Aorta (tissue), 5 donors: ENCODE results near the gene PARP14. TPM values are rescaled to one million over a fixed set of nuclear protein-coding genes. Genes with fewer than 3 reads are reported as not detected.

Source experiments
- ATAC-seq: fragments of 200-7000 bp; cut with Tn5 transposase; one replicate; pipeline ENCODE4 v1.9.1; 2022; ENCODE audit warnings: moderate library complexity; ENCODE audit not compliant: low FRiP score
- DNase-seq, 2 donors: peaks; one replicate each; pipeline ENCODE4 v3.0.0-alpha.2; 2020
- H3K27ac ChIP-seq, 2 donors: one replicate each; pipeline ENCODE4 v1.5.1; 2013; ENCODE audit warnings: low read length in 2 of 2, mild to moderate bottlenecking in 2 of 2, moderate library complexity in 2 of 2, control low read depth in 1 of 2, inconsistent platforms in 1 of 2, low read depth in 1 of 2
- H3K27me3 ChIP-seq, 2 donors: one replicate each; pipeline ENCODE4 v1.6.1; 2013; ENCODE audit warnings: control low read depth in 1 of 2, low read length in 1 of 2, mild to moderate bottlenecking in 1 of 2, moderate library complexity in 1 of 2; ENCODE audit not compliant: insufficient read depth in 2 of 2, control insufficient read depth in 1 of 2
- H3K36me3 ChIP-seq, 2 donors: one replicate each; pipeline ENCODE4 v1.6.1; 2013; ENCODE audit warnings: control low read depth in 1 of 2, low read length in 1 of 2, mild to moderate bottlenecking in 1 of 2; ENCODE audit not compliant: insufficient read depth in 2 of 2, control insufficient read depth in 1 of 2
- H3K4me1 ChIP-seq, 2 donors: one replicate each; pipeline ENCODE4 v1.6.1; 2013; ENCODE audit warnings: low read length in 2 of 2, control low read depth in 1 of 2, mild to moderate bottlenecking in 1 of 2, moderate library complexity in 1 of 2; ENCODE audit not compliant: insufficient read depth in 2 of 2, control insufficient read depth in 1 of 2
- H3K4me3 ChIP-seq, 2 donors: one replicate each; pipeline ENCODE4 v1.5.1; 2013; ENCODE audit warnings: low read length in 2 of 2, control low read depth in 1 of 2, mild to moderate bottlenecking in 1 of 2
- H3K9me3 ChIP-seq: one replicate; pipeline ENCODE4 v1.6.1; 2013; ENCODE audit warnings: mild to moderate bottlenecking, low read length; ENCODE audit not compliant: control insufficient read depth
- WGBS, 2 donors: extraction: QIAGEN DNeasy Blood & Tissue Kit; methylation state at CpG; one replicate each; pipeline ENCODE4 v1.1.7; 2013; 5-methylcytosine and 5-hydroxymethylcytosine counted together
- intact Hi-C, 2 donors: fragments of 100-400 bp; cut with DNase I; formaldehyde crosslinking; loops; one replicate each; pipeline versions ENCODE4 v1.14.2 to v1.15.0; 2022
- polyA plus RNA-seq, 2 donors: library from polyadenylated mRNA; stranded (reverse); fragments of 200-250 nt; gene quantifications; one replicate each; pipeline ENCODE4 v1.2.3, GENCODE V29; 2013
- total RNA-seq, 2 donors: library from RNA; stranded (reverse); fragmentation: NEBNext Ultra II Directional; extraction: Animal tissue kit (Norgen Biotek cat#: 25700); gene quantifications; one replicate each; pipeline ENCODE4 v1.2.1, GENCODE V29; 2021
- donor health status: healthy with polysubstance abuse.
- donor health status: Bipolar disorder and iron deficiency.
- donor health status: DM: no; HTN: no; CAD: no.
- donor health status: DM: no; HTN: no; CAD: no.
- donor health status: DM: yes; HTN: yes; CAD: no.

The PARP14 gene
- total and polyA plus RNA-seq, 4 donors = 8.1 to 79.6 (median 35.3) TPM

GRCh38 chr3:122767540-122768372 lies 87.1 kb downstream of the PARP14 start:
- Histone ChIP-seq H3K9me3 (no peaks in the 10 kb centered on the region), H3K27ac (no peak overlapping the region), H3K27me3 (no peaks in the 10 kb centered on the region), H3K4me1 (no peaks in the 10 kb centered on the region), H3K36me3 (peaks cover 0 to 3% of the 10 kb centered on the region in 2 donors), H3K4me3 (no peak overlapping the region)
- ATAC-seq (peak; percentile 46), DNase-seq (no peak)
- intact Hi-C loops = no loop called here
- WGBS, 2 donors = 92 to 93% methylated on average over 3 of the region's 3 CpGs

DNA sequence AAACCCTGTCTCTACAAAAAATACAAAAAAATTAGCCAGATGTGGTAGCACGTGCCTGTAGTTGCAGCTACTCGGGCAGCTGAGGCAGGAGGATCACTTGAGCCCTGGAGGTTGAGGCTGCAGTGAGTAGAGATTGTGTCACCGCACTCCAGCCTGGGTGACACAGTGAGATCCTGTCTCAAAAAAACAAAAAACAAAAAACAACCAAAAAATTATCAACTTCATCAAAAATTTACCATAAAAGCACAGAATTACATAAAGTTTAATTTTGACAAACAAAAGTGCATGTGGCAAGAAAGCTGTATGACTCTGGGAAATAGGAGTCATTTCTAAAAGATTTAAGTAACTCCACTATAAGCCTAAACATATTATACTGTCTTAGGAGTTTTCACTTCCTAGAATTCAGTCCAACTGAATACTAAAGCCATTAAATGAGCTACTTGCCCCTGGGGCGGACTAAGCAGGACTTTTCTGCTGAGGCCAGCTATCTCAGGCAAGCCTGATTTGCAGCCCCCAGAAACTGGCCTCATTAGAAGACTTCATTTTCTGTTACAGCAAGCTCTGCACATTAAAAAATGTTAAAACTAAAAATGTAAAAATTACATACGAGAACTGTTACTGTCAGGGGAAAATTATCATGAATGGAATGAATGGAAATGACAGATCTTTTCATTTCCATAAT lies 90.0 kb downstream of the PARP14 start:
- H3K27me3 ChIP-seq = no peaks in the 10 kb centered on the region
- no peaks in the 10 kb centered on the region for H3K9me3 ChIP-seq
- 91 to 92% methylated on average over 5 of the region's 5 CpGs for WGBS, 2 donors
- H3K4me3 ChIP-seq = no peak overlapping the region
- H3K36me3 ChIP-seq = peaks cover 0 to 3% of the 10 kb centered on the region in 2 donors
- intact Hi-C loops = no loop called here
- no peak overlapping the region for H3K27ac ChIP-seq
- ATAC-seq = no peak
- DNase-seq = no peak
- no peaks in the 10 kb centered on the region for H3K4me1 ChIP-seq

GRCh38 chr3:122772827-122773226 lies 92.2 kb downstream of the PARP14 start:
- Histone ChIP-seq H3K9me3 (no peaks in the 10 kb centered on the region), H3K27me3 (no peaks in the 10 kb centered on the region), H3K4me1 (no peaks in the 10 kb centered on the region), H3K4me3 (no peak overlapping the region), H3K36me3 (peaks cover 0 to 3% of the 10 kb centered on the region in 2 donors), H3K27ac (no peak overlapping the region)
- intact Hi-C loops = no loop called here
- WGBS, 2 donors = 94 to 99% methylated on average over 1 of the region's 1 CpG
- DNase-seq (no peak), ATAC-seq (no peak)

- intact Hi-C loops = no loop called here
- H3K4me3 ChIP-seq = no peak overlapping the region
- ATAC-seq (no peak), DNase-seq (no peak)
- no peaks in the 10 kb centered on the region for H3K9me3 ChIP-seq
- H3K4me1 ChIP-seq = no peaks in the 10 kb centered on the region
- no peaks in the 10 kb centered on the region for H3K27me3 ChIP-seq
- H3K36me3 ChIP-seq = no peaks in the 10 kb centered on the region
- H3K27ac ChIP-seq = no peak overlapping the region
- WGBS, 2 donors = 90 to 92% methylated on average over 3 of the region's 3 CpGs
Observed at GRCh38 chr3:122773944-122774509, 93.4 kb downstream of the PARP14 start.

GRCh38 chr3:122774564-122774963 lies 93.9 kb downstream of the PARP14 start:
- H3K27ac ChIP-seq = no peak overlapping the region
- intact Hi-C loops = no loop called here
- no peaks in the 10 kb centered on the region for H3K27me3 ChIP-seq
- no peaks in the 10 kb centered on the region for H3K9me3 ChIP-seq
- no peak for ATAC-seq
- no peak overlapping the region for H3K4me3 ChIP-seq
- H3K4me1 ChIP-seq = no peaks in the 10 kb centered on the region
- 97% methylated on average over 3 of the region's 3 CpGs for WGBS, 2 donors
- DNase-seq = no peak
- H3K36me3 ChIP-seq = no peaks in the 10 kb centered on the region

DNA sequence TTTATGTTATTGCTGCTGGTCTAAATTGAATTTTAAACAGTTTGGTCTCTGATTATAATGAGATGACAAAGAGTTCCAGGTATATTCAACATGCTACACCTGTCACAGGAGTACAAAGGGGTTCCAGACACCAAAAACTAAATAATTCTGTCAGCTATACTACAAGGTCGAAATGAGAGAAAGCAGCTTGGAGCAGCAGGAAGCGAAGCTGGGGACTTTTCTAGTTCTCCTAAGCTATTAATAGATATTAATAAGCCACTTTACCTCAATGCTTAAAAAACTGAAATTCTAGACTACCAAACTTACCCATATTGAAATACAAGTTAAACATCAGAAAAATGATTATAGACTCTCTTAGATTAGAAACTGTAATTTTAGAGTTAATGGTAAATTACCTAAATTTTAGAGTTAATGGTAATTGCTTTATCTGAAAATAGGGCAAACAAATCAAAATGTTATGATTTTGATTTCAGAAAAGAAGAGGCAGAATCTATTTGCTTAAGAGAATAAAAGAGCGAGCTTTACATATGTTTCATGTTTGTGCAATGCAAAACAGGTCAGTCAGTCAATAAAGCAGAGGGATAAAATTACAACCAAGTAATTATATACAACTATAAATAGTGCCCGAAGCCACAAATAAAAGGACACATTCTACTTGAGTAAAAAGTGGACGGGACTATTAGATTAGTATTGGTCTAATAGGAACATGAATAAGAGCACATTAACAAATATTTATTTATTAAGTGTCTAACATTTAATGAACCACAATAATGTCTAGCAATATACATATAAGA lies 96.2 kb downstream of the PARP14 start:
- WGBS, 2 donors = 69 to 71% methylated on average over 5 of the region's 5 CpGs

DNA sequence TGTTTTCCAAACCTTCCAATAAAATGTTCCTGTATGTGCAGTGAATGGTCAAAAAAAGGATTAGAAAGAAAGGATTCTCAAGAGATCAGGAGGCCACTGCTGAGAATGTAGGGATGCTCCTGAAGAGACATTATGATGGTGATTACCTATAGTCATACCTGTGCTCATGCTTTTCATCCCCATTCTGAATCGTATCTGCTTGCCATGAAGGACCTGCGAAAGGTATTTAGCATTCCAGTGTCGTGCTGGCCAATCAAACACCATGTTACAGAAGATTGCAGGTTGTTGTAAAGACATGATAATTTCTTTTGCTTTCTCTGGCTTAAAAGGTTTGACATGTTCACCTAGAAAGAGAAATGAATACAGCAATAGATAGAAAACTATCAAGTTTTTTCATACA lies 96.9 kb downstream of the PARP14 start:
- Histone ChIP-seq H3K27ac (no peak overlapping the region), H3K27me3 (no peaks in the 10 kb centered on the region), H3K4me3 (no peak overlapping the region), H3K9me3 (no peaks in the 10 kb centered on the region), H3K36me3 (no peaks in the 10 kb centered on the region), H3K4me1 (no peaks in the 10 kb centered on the region)
- no peak for DNase-seq
- intact Hi-C loops = no loop called here
- 68 to 75% methylated on average over 3 of the region's 3 CpGs for WGBS, 2 donors
- ATAC-seq = no peak

More for the DNA sequence above, 96.2 kb downstream of the PARP14 start:
- Histone ChIP-seq H3K27ac (no peak overlapping the region), H3K9me3 (no peaks in the 10 kb centered on the region), H3K27me3 (no peaks in the 10 kb centered on the region), H3K36me3 (no peaks in the 10 kb centered on the region), H3K4me1 (no peaks in the 10 kb centered on the region), H3K4me3 (no peak overlapping the region)
- ATAC-seq (no peak), DNase-seq (no peak)
- intact Hi-C loops = no loop called here
